BLaER1 (cell line): ENCODE results near the gene PAQR5.

ENCODE experiments used
- H3K27ac ChIP-seq: shearing (Covaris generic); formaldehyde crosslinking; 2 replicates; pipeline ENCODE4 v1.8.1; 2022
- H3K27me3 ChIP-seq: shearing (Covaris generic); formaldehyde crosslinking; 2 replicates; pipeline ENCODE4 v1.8.1; 2022
- H3K36me3 ChIP-seq: shearing (Covaris generic); formaldehyde crosslinking; 2 replicates; pipeline ENCODE4 v1.8.1; 2022
- H3K4me1 ChIP-seq: shearing (Covaris generic); formaldehyde crosslinking; 2 replicates; pipeline ENCODE4 v1.8.1; 2022
- H3K4me2 ChIP-seq: shearing (Covaris generic); formaldehyde crosslinking; 2 replicates; pipeline ENCODE4 v1.8.1; 2022
- H3K4me3 ChIP-seq: shearing (Covaris generic); formaldehyde crosslinking; 2 replicates; pipeline ENCODE4 v1.8.1; 2022
- H3K9ac ChIP-seq: shearing (Covaris generic); formaldehyde crosslinking; 2 replicates; pipeline ENCODE4 v1.8.1; 2022
- H3K9me3 ChIP-seq: shearing (Covaris generic); formaldehyde crosslinking; 2 replicates; pipeline ENCODE4 v1.8.1; 2022
- H4K20me1 ChIP-seq: shearing (Covaris generic); formaldehyde crosslinking; 2 replicates; pipeline ENCODE4 v1.8.1; 2022
- Cebpa-rat ChIP-seq: shearing (Covaris generic); IDR thresholded peaks from 2 replicates; pipeline ENCODE4 v1.8.1; 2022

Gene PAQR5

DNA sequence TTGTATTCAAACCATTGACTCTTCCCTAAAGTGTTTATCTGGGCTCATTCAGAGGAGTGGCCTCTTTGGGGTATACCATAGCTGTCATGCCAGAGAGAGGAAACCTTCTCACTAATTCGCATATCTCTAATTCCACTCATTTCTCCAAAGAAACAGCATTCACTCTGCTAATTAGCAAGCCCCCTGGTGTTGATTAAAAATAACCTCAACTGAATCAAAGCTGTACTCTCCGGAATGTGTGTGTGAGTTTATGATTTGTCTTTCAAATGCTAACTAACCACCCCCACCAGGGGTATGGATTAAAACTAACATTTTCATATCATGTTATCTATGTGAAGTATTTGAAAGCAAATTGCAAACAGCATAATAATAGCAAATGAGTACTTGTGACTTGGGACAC lies 45.5 kb downstream of the PAQR5 start:
- no peak overlapping the region for H3K27ac ChIP-seq
- H3K4me2 ChIP-seq = no peak overlapping the region

DNA sequence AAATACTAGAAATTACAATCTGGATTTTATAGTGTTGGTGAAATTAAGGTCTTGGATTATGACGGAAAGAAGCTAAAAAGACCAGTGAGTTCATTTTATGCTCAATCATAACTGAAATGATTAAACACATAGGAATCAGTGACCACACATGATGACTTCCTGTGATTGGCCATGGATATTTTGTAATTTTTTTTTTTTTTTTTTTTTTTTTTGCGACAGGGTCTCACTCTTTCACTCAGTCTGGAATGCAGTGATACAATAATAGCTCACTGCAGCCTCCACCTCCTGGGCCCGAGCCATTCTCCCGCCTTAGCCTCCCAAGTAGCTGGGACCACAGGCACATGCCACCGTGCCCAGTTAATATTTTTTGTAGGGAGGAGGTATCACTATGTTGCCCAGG lies 47.4 kb downstream of the PAQR5 start:
- Histone ChIP-seq H3K9ac (no peak overlapping the region), H3K4me1 (no peaks in the 10 kb centered on the region), H3K4me3 (no peak overlapping the region), H3K27ac (no peak overlapping the region), H3K27me3 (no peaks in the 10 kb centered on the region), H3K9me3 (no peaks in the 10 kb centered on the region), H3K36me3 (no peaks in the 10 kb centered on the region), H3K4me2 (no peak overlapping the region), H4K20me1 (no peaks in the 10 kb centered on the region)
- no peak for TF ChIP-seq Cebpa-rat

More for the DNA sequence above, 45.5 kb downstream of the PAQR5 start:
- Histone ChIP-seq H4K20me1 (no peaks in the 10 kb centered on the region), H3K4me3 (no peak overlapping the region), H3K9ac (no peak overlapping the region), H3K27me3 (no peaks in the 10 kb centered on the region), H3K4me1 (no peaks in the 10 kb centered on the region), H3K9me3 (no peaks in the 10 kb centered on the region), H3K36me3 (no peaks in the 10 kb centered on the region)
- no peak for TF ChIP-seq Cebpa-rat

DNA sequence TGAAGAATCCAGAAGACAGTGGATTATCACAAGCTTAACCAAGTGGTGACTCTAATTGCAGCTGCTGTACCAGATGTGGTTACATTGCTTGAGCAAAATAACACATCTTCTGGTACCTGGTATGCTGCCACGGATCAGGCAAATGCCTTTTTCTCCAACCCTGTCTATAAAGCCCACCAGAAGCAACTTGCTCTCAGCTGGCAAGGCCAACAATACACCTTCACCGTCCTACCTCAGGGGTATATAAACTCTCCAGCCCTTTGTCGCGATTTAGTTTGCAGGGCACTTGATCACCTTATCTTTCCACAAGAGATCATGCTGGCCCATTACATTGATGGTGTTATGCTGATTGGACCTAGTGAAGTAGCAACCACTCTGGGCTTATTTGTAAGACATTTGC lies 52.6 kb downstream of the PAQR5 start:
- no peaks in the 10 kb centered on the region for H3K9me3 ChIP-seq
- TF ChIP-seq Cebpa-rat = no peak
- H3K4me2 ChIP-seq = no peak overlapping the region
- H3K27ac ChIP-seq = no peak overlapping the region
- no peak overlapping the region for H3K9ac ChIP-seq
- no peaks in the 10 kb centered on the region for H3K36me3 ChIP-seq
- H3K4me3 ChIP-seq = no peak overlapping the region
- H4K20me1 ChIP-seq = no peaks in the 10 kb centered on the region
- H3K27me3 ChIP-seq = no peaks in the 10 kb centered on the region
- no peaks in the 10 kb centered on the region for H3K4me1 ChIP-seq

DNA sequence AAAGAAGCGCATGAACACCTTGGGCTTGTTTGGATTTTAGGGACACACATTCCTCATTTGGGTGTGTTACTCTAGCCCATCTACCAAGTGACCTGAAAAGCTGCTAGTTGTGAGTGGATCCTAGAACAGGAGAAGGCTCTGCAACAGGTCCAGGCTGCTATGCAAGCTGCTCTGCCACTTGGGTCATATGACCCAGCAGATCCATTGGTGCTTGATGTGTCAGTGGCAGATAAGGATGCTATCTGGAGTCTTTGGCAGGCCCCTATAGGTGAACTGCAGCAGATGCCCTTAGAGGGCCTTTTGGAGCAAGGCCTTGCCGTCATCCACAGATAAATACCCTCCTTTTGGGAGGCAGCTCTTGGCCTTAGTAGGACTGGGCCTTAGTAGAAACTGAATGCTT lies 53.2 kb downstream of the PAQR5 start:
- no peaks in the 10 kb centered on the region for H3K27me3 ChIP-seq
- H3K36me3 ChIP-seq = no peaks in the 10 kb centered on the region
- no peak overlapping the region for H3K4me3 ChIP-seq
- no peaks in the 10 kb centered on the region for H4K20me1 ChIP-seq
- no peaks in the 10 kb centered on the region for H3K4me1 ChIP-seq
- no peak overlapping the region for H3K9ac ChIP-seq
- no peaks in the 10 kb centered on the region for H3K9me3 ChIP-seq
- H3K27ac ChIP-seq = no peak overlapping the region
- H3K4me2 ChIP-seq = no peak overlapping the region
- TF ChIP-seq Cebpa-rat = no peak

DNA sequence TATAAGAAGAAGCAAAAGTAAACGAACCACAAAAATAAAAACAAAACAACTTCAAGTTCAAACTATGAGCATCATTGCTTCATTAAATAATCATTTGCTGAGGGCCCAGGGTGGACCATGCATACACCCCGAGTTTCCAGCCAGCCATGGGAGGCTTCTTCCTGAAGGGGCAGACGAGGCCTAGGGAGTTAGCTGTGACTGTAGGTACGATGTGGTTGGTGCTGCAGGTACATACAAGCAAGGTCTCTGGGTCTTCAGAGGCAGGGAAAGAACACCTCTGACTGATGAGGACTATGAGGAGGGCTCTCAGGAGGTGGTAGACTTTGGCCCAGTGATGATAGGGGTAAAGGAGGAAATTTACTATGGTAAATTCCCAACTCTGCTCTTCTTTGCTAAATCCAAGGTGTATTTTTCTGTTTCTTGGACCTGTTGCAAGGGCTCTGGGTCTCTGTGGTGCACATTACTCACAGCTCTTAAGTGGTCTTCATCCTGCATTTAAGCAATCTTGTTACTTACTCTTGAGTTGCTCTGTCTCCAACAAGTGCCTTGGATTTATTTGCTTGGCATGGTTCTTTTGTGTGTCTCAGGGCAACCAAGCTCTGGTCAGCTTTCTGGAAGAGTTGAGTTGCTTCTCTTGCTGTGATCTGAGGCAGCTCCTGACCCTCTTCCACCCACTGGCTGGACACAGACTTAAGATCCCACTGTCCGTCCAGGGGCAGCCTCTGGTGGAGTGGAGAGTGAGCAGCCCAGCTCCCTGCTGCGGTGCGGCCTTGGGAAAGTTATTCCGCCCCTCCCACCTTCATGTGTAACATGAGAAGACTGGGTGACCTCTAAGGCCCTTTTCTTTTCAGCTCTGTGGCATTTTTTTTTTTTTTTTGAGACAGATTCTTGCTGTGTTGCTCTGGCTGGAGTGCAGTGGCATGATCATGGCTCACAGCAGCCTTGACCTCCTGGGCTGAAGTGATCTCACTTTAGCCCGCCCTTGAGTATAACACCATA lies 59.4 kb downstream of the PAQR5 start:
- no peak for TF ChIP-seq Cebpa-rat
- Histone ChIP-seq H3K9me3 (no peaks in the 10 kb centered on the region), H3K36me3 (no peaks in the 10 kb centered on the region), H3K4me2 (no peak overlapping the region), H3K27me3 (no peaks in the 10 kb centered on the region), H3K9ac (no peak overlapping the region), H4K20me1 (no peaks in the 10 kb centered on the region), H3K4me3 (no peak overlapping the region), H3K4me1 (no peaks in the 10 kb centered on the region), H3K27ac (no peak overlapping the region)

DNA sequence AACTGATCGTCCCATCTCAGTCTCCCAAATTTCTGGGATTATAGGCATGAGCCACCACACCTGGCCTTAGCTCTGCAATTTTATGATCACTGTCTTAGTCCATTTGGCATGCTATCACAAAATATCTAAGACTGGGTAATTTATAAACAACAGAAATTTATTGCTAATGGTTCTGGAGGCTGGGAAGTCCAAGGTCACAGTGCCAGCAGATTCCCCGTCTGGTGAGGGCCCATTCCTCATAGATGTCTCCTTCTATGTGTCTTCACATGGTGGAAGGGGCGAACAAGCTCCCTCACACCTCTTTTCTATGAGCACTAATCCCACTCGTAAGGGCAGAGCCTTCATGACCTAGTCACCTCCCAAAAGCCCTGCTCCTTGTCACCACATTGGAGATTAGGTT lies 60.1 kb downstream of the PAQR5 start:
- H3K9me3 ChIP-seq = no peaks in the 10 kb centered on the region
- H3K4me3 ChIP-seq = no peak overlapping the region
- no peaks in the 10 kb centered on the region for H3K27me3 ChIP-seq
- H3K36me3 ChIP-seq = no peaks in the 10 kb centered on the region
- no peaks in the 10 kb centered on the region for H4K20me1 ChIP-seq
- H3K27ac ChIP-seq = no peak overlapping the region
- no peak overlapping the region for H3K9ac ChIP-seq
- no peak overlapping the region for H3K4me2 ChIP-seq
- TF ChIP-seq Cebpa-rat = no peak
- H3K4me1 ChIP-seq = no peaks in the 10 kb centered on the region

DNA sequence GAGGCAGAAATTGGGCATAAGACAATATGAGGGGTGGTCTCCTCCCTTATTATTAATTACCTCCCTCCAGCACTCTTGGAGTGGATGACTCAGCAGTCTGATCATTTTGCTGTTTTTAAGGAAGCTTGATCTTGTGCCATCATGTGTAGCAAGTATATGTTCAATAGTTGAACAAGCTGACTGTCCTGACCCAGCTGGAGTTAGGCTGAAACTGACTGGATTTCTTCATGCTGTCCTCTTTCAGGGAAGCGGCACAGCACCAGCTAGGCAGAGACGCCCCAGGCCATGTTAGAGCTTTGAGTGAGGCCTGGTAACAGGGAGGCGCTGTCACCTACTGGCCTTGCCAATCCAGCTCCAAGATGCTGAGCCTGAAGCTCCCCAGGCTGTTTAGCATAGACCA lies 61.0 kb downstream of the PAQR5 start:
- Histone ChIP-seq H3K4me2 (no peak overlapping the region), H3K27me3 (no peaks in the 10 kb centered on the region), H4K20me1 (no peaks in the 10 kb centered on the region), H3K9me3 (no peaks in the 10 kb centered on the region), H3K9ac (no peak overlapping the region), H3K4me3 (no peak overlapping the region), H3K4me1 (no peaks in the 10 kb centered on the region), H3K36me3 (no peaks in the 10 kb centered on the region), H3K27ac (no peak overlapping the region)
- TF ChIP-seq Cebpa-rat = no peak

DNA sequence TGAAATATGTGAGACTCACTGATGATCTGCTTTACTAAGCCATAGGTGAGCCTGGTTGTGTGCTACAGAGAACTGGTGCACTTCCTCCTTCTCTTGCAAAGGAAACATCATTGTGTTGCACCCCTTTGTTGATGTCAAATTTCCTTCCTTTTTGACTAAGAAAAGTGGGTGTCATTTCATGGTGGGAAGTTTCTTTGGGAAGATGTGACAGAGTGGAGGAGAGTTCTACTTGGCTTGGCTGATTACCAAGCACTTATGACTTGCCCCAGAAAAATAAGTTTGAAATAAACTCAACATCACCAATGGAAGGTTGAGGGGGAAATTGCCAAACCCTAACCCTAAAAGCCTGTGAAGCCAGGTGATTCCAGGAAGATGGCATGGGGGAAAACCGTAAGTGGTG lies 61.9 kb downstream of the PAQR5 start:
- TF ChIP-seq Cebpa-rat = no peak
- Histone ChIP-seq H3K9ac (no peak overlapping the region), H3K36me3 (no peaks in the 10 kb centered on the region), H4K20me1 (no peaks in the 10 kb centered on the region), H3K9me3 (no peaks in the 10 kb centered on the region), H3K4me3 (no peak overlapping the region), H3K4me1 (no peaks in the 10 kb centered on the region), H3K4me2 (no peak overlapping the region), H3K27me3 (no peaks in the 10 kb centered on the region), H3K27ac (no peak overlapping the region)

DNA sequence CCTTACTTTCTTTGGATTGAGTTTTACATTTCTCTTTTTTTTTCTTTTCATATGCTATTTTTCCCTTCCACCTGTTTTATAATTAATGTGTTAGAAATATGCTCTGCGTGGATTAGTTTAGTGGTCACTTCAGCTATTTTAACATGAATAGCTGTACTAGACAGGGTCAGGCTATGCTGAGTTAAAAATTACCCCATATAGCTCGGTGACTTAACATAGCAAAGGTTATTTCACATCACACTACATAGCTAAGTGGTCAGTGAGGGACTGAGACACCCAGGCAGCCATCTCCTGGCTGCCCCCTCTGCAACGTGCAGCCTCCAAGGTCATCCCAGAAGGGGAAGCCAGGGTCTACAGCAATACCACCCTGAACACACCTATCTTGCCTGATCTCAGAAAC lies 68.5 kb downstream of the PAQR5 start:
- no peak overlapping the region for H3K27ac ChIP-seq

DNA sequence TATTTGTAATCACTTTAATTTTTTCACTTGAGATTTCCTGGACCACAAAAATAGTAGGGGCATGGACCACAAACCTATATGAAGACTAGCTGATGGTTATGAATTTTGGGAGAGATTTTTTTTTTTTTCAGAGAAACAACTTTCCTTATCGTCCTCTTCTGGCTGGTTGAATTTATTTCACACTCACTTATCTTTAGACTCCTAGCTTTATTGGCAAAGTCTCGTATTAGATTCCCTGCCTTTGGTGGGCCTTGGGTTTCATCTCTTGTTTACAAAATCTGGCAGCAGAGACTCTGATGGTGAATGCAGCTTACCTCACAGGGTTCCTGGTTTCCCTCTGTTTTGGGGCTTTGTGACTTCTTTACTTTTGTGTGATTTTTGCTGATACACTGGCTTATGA lies 70.9 kb downstream of the PAQR5 start:
- H4K20me1 ChIP-seq = no peaks in the 10 kb centered on the region
- H3K4me3 ChIP-seq = no peak overlapping the region
- H3K4me2 ChIP-seq = no peak overlapping the region
- H3K4me1 ChIP-seq = no peaks in the 10 kb centered on the region
- H3K36me3 ChIP-seq = no peaks in the 10 kb centered on the region
- H3K27me3 ChIP-seq = no peaks in the 10 kb centered on the region
- H3K27ac ChIP-seq = no peak overlapping the region
- H3K9me3 ChIP-seq = no peaks in the 10 kb centered on the region
- H3K9ac ChIP-seq = no peak overlapping the region
- TF ChIP-seq Cebpa-rat = no peak

More for the DNA sequence above, 68.5 kb downstream of the PAQR5 start:
- TF ChIP-seq Cebpa-rat = no peak
- H3K9ac ChIP-seq = no peak overlapping the region
- H3K4me1 ChIP-seq = no peaks in the 10 kb centered on the region
- H3K4me2 ChIP-seq = no peak overlapping the region
- H3K36me3 ChIP-seq = no peaks in the 10 kb centered on the region
- H3K27me3 ChIP-seq = no peaks in the 10 kb centered on the region
- H4K20me1 ChIP-seq = no peaks in the 10 kb centered on the region
- no peak overlapping the region for H3K4me3 ChIP-seq
- H3K9me3 ChIP-seq = no peaks in the 10 kb centered on the region

DNA sequence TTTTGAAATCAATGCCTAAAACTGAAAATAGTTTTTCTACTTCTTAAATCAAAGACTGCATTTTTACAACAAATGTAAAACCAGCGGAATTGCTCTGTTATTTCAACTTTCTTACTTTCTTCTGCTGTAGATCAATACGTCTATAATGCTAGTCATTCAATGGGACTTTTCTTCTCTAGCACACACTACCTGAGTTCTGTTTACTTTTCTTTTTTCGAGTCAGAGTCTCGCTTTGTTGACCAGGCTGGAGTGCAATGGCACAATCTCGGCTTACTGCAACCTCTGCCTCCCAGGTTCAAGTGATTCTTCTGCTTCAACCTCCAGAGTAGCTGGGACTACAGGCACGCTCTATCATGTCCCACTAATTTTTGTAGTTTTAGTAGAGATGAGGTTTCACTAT lies 74.7 kb downstream of the PAQR5 start:
- Histone ChIP-seq H3K4me3 (no peak overlapping the region), H3K27me3 (no peaks in the 10 kb centered on the region), H3K4me2 (no peak overlapping the region), H3K27ac (no peak overlapping the region), H3K9me3 (no peaks in the 10 kb centered on the region), H3K4me1 (no peaks in the 10 kb centered on the region), H4K20me1 (no peaks in the 10 kb centered on the region), H3K9ac (no peak overlapping the region), H3K36me3 (no peaks in the 10 kb centered on the region)
- TF ChIP-seq Cebpa-rat = no peak
